Activated CD4-positive, alpha-beta memory T cell treated with anti-CD3 and anti-CD28 coated beads, Interleukin-2, amount 10 ng/mL, durations not matched to agents 7 days and 5 days (primary cell): Measurements from ENCODE around the gene RPLP2. TPM values are rescaled to one million over a fixed set of nuclear protein-coding genes. Genes with fewer than 3 reads are reported as not detected.

ENCODE experiments used
- CTCF ChIA-PET: fragments of 350-600 bp; sonication (Branson Sonifier 250); formaldehyde crosslinking; loops from one replicate; lab custom pipeline; 2021; ENCODE audit warnings: antibody characterized with exemption, inconsistent platforms; lab: Charles Lee
- POLR2A ChIA-PET: fragments of 350-600 bp; sonication (Branson Sonifier 250); formaldehyde crosslinking; loops from one replicate; lab custom pipeline; 2021; ENCODE audit warnings: antibody characterized with exemption; lab: Charles Lee
- DNase-seq: peaks from one replicate; pipeline ENCODE4 v3.0.0-alpha.2; 2020
- H3K27ac Mint-ChIP-seq: one replicate; pipeline ENCODE4 v1.8.0; 2021; ENCODE audit warnings: mild to moderate bottlenecking, mixed read lengths
- H3K27me3 Mint-ChIP-seq: one replicate; pipeline ENCODE4 v1.8.0; 2021; ENCODE audit warnings: mixed read lengths
- H3K36me3 Mint-ChIP-seq: one replicate; pipeline ENCODE4 v1.8.0; 2021; ENCODE audit warnings: low read depth, mixed read lengths
- H3K4me1 Mint-ChIP-seq: one replicate; pipeline ENCODE4 v1.8.0; 2021; ENCODE audit warnings: mixed read lengths
- H3K4me3 Mint-ChIP-seq: one replicate; pipeline ENCODE4 v1.8.0; 2021; ENCODE audit warnings: mild to moderate bottlenecking, mixed read lengths
- H3K9me3 Mint-ChIP-seq: one replicate; pipeline ENCODE4 v1.8.0; 2021; ENCODE audit warnings: mixed read lengths
- total RNA-seq, 2 experiments: library from RNA; stranded (reverse); gene quantifications; one replicate each; pipeline ENCODE4 v1.2.3, GENCODE V29; 2021

Gene RPLP2
- total RNA-seq, 2 experiments from 2014 or later: 2,077 to 2,079 TPM

GRCh38 chr11:827146-827896 is 17.6 kb downstream of the RPLP2 start:
- H3K36me3 Mint-ChIP-seq: peaks cover 7% of the 10 kb centered on the region
- peak overlapping the region; percentile 75 for H3K4me3 Mint-ChIP-seq
- H3K4me1 Mint-ChIP-seq: peaks cover 36% of the 10 kb centered on the region
- H3K9me3 Mint-ChIP-seq: no peaks in the 10 kb centered on the region
- peak overlapping the region; percentile 31 for H3K27ac Mint-ChIP-seq
- ChIA-PET CTCF (interaction anchor here (0.8 kb wide), 1 partner anchor 19 kb away, joined by 3 read pairs; no protein-coding TSS in a partner anchor), POLR2A (interaction anchor here (0.7 to 8.3 kb wide), 4 partner anchors 8 to 18 kb away, joined by 4 to 74 read pairs (median 28); partner anchors contain the start of genes PNPLA2, POLR2L, RPLP2 and TSPAN4)
- DNase-seq: peak; percentile 55
- peaks cover 38% of the 10 kb centered on the region for H3K27me3 Mint-ChIP-seq

GRCh38 chr11:827897-828192 is 18.1 kb downstream of the RPLP2 start, which contains the start of gene CRACR2B:
Gene CRACR2B (plus strand): TSS chr11:827919. CDS start chr11:828608, 689 bp downstream.
- POLR2A ChIA-PET: interaction anchor here (0.7 to 8.3 kb wide), 4 partner anchors 8 to 19 kb away, joined by 4 to 74 read pairs (median 28); partner anchors contain the start of genes PNPLA2, POLR2L, RPLP2 and TSPAN4
- peaks cover 7% of the 10 kb centered on the region for H3K36me3 Mint-ChIP-seq
- H3K27ac Mint-ChIP-seq: peak within 1 kb of the TSS; percentile 31
- peak within 1 kb of the TSS; percentile 75 for H3K4me3 Mint-ChIP-seq
- H3K4me1 Mint-ChIP-seq: peaks cover 36% of the 10 kb centered on the region
- H3K27me3 Mint-ChIP-seq: peaks cover 38% of the 10 kb centered on the region
- H3K9me3 Mint-ChIP-seq: no peaks in the 10 kb centered on the region
- DNase-seq: no peak
- CTCF ChIA-PET: no interaction called here

GRCh38 chr11:828506-829175 is 18.9 kb downstream of the RPLP2 start:
- ChIA-PET CTCF (no interaction called here), POLR2A (interaction anchor here (1.1 to 8.3 kb wide), 4 partner anchors 9 to 20 kb away, joined by 3 to 74 read pairs (median 28); partner anchors contain the start of genes PNPLA2, POLR2L, RPLP2 and TSPAN4)
- peak overlapping the region; percentile 70 for H3K4me3 Mint-ChIP-seq
- no peaks in the 10 kb centered on the region for H3K9me3 Mint-ChIP-seq
- H3K4me1 Mint-ChIP-seq: peaks cover 36% of the 10 kb centered on the region
- peaks cover 38% of the 10 kb centered on the region for H3K27me3 Mint-ChIP-seq
- H3K36me3 Mint-ChIP-seq: peaks cover 7% of the 10 kb centered on the region
- no peak for DNase-seq
- no peak overlapping the region for H3K27ac Mint-ChIP-seq

DNA sequence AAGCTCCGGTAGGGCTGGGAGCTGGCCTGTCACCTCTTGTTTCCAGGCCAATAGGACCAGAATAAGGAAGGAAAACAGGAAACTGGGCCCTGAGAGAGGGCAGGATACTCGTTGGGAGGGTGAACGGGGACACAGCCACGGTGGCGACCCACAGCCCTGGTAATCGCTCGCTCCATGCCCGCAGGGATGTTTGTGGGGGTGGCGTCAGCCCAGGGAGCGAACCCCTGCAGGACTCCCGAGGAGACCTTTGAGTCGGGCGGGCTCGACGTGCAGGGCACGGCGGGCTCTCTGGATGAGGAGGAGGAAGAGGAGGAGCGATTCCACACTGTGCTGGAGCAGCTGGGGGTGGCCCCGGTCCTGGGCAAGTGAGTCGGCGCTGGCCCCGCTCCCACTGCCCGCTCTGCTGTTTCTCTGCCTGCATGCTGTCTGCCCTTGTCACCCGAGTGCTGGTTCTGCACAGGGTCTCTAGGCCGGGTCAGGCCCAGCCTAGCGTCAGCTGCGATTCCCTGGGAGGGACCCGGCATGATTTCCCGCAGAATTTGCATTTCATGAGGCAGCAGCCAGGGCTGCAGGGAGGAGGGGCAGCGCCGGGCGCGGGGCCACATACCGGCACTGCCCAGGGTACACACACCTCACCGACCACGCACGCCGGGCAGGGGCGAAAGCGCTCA is 19.5 kb downstream of the RPLP2 start:
- peaks cover 42% of the 10 kb centered on the region for H3K4me1 Mint-ChIP-seq

GRCh38 chr11:829847-830294 is 20.1 kb downstream of the RPLP2 start:
- H3K4me1 Mint-ChIP-seq: peaks cover 42% of the 10 kb centered on the region
- CTCF ChIA-PET: interaction anchor here (0.8 kb wide), 1 partner anchor 32 kb away, joined by 3 read pairs; the partner anchor contains the start of gene SLC25A22
- H3K27me3 Mint-ChIP-seq: peaks cover 38% of the 10 kb centered on the region
- no peak for DNase-seq
- POLR2A ChIA-PET: interaction anchor here (1.1 to 8.3 kb wide), 4 partner anchors 10 to 21 kb away, joined by 3 to 74 read pairs (median 24); partner anchors contain the start of genes PNPLA2, POLR2L, RPLP2 and TSPAN4
- no peak overlapping the region for H3K4me3 Mint-ChIP-seq
- peaks cover 5% of the 10 kb centered on the region for H3K36me3 Mint-ChIP-seq
- H3K27ac Mint-ChIP-seq: no peak overlapping the region
- no peaks in the 10 kb centered on the region for H3K9me3 Mint-ChIP-seq

More for the DNA sequence above, 19.5 kb downstream of the RPLP2 start:
- H3K27ac Mint-ChIP-seq: no peak overlapping the region
- H3K27me3 Mint-ChIP-seq: peaks cover 38% of the 10 kb centered on the region
- H3K4me3 Mint-ChIP-seq: no peak overlapping the region
- no peaks in the 10 kb centered on the region for H3K9me3 Mint-ChIP-seq
- no peak for DNase-seq
- ChIA-PET CTCF (no interaction called here), POLR2A (interaction anchor here (1.1 to 8.3 kb wide), 5 partner anchors 10 to 20 kb away, joined by 3 to 74 read pairs (median 10); partner anchors contain the start of genes PNPLA2, POLR2L, RPLP2 and TSPAN4)
- peaks cover 7% of the 10 kb centered on the region for H3K36me3 Mint-ChIP-seq

- Mint-ChIP-seq H3K4me1 (peaks cover 42% of the 10 kb centered on the region), H3K4me3 (no peak overlapping the region), H3K27ac (no peak overlapping the region), H3K27me3 (peaks cover 38% of the 10 kb centered on the region), H3K36me3 (no peaks in the 10 kb centered on the region), H3K9me3 (no peaks in the 10 kb centered on the region)
- ChIA-PET POLR2A (interaction anchor here (1.1 to 8.3 kb wide), 4 partner anchors 11 to 22 kb away, joined by 3 to 74 read pairs (median 28); partner anchors contain the start of genes PNPLA2, POLR2L, RPLP2 and TSPAN4), CTCF (interaction anchor here (0.8 to 1.3 kb wide), 2 partner anchors 13 to 32 kb away, joined by 3 read pairs; partner anchors contain the start of genes SLC25A22 and TSPAN4)
- DNase-seq: peak; percentile 64
These were observed 20.7 kb downstream of the RPLP2 start for GRCh38 chr11:830295-831117.

GRCh38 chr11:831118-831864 is 21.5 kb downstream of the RPLP2 start:
- Mint-ChIP-seq H3K27ac (no peak overlapping the region), H3K4me3 (peak overlapping the region; percentile 46), H3K4me1 (peaks cover 41% of the 10 kb centered on the region), H3K9me3 (no peaks in the 10 kb centered on the region), H3K36me3 (no peaks in the 10 kb centered on the region), H3K27me3 (peaks cover 38% of the 10 kb centered on the region)
- DNase-seq: no peak
- ChIA-PET CTCF (interaction anchor here (1.3 kb wide), 1 partner anchor 12 kb away, joined by 3 read pairs; the partner anchor contains the start of gene TSPAN4), POLR2A (interaction anchor here (0.6 to 8.3 kb wide), 4 partner anchors 10 to 22 kb away, joined by 3 to 74 read pairs (median 28); partner anchors contain the start of genes PNPLA2, POLR2L, RPLP2 and TSPAN4)

- Mint-ChIP-seq H3K4me3 (peak overlapping the region; percentile 46), H3K9me3 (no peaks in the 10 kb centered on the region), H3K4me1 (peaks cover 36% of the 10 kb centered on the region), H3K27ac (no peak overlapping the region), H3K36me3 (no peaks in the 10 kb centered on the region), H3K27me3 (peaks cover 38% of the 10 kb centered on the region)
- POLR2A ChIA-PET: interaction anchor here (0.6 to 8.3 kb wide), 5 partner anchors 9 to 23 kb away, joined by 3 to 74 read pairs (median 25); partner anchors contain the start of genes PNPLA2, POLR2L, RPLP2 and TSPAN4
- no peak for DNase-seq
- CTCF ChIA-PET: no interaction called here
These were observed 22.3 kb downstream of the RPLP2 start for GRCh38 chr11:831961-832528.

DNA sequence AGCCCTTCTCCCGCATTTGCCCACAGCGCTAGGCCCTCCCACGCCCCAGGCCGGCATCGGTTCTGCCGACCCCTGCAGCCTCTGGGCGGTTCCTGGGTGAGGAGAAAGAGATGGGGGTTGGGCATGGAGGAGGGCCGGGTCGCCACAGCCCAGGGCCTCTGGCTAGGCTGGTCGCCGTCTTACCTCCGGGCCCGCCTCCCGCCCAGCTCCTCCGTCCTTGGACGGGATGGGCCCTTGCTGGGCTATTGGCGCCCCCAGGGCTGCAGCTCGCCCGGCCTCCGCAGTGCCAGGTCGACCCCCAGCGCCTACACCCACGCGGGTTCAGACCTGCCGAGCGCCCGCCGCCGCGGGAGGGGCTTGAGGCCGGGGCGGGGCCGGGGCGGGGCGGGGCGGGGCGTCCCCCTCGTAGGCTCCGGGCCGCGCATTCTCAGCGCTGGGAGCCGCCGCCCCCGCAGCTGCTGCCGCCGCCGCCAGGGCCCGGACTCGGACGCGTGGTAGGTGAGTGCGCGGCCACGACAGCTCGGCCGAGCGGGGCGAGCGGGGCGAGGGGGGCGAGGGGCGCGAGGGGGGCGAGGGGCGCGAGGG is 22.9 kb downstream of the RPLP2 start, which contains the start of gene CD151:
CD151 (plus strand) TSS at position 424 of the 585 bp plus-strand sequence. CDS start 3,118 bp downstream, outside the sequence.
- Mint-ChIP-seq H3K36me3 (peaks cover 3% of the 10 kb centered on the region), H3K9me3 (no peaks in the 10 kb centered on the region), H3K27me3 (peaks cover 36% of the 10 kb centered on the region), H3K27ac (no peak within 1 kb of the TSS), H3K4me3 (peak within 1 kb of the TSS; percentile 47), H3K4me1 (peaks cover 36% of the 10 kb centered on the region)
- peak; percentile 61 for DNase-seq
- ChIA-PET CTCF (no interaction called here), POLR2A (interaction anchor here (2.8 to 8.3 kb wide), 3 partner anchors 10 to 24 kb away, joined by 12 to 74 read pairs (median 25); partner anchors contain the start of genes PNPLA2, POLR2L, RPLP2 and TSPAN4)

DNA sequence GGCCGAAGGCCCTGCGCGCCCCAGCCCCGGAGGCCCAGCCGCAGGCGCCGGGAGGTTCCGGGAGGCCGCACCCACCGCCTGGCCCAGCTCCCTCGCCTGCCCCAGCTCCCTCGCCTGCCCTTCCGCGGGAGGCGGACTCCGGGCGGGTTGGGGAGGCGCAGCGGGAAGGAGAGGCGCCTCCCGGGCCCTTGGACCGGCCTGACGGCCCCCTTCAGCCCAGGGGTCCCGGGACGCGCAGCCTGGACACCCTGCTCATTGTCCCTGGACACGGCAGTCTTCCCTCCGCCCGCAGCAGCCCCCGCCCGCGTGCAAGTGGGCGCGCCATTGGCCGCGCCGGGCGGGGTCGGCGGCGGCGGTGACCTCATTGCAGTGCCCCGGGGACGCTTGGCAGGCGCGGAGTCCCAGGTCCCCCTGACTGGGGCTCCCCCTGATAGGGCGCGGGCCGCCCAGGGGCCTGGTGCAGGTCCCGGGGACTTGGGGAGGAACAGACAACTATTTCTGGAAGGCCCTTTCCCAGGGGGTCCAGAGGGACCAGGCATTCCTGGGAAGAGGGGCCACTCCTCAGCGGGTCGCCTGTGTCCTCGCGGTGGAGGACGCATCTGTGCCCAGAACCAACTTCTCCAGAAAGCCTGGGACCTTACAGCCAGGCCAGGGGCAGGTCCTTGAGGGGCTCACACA is 23.5 kb downstream of the RPLP2 start:
- CTCF ChIA-PET: no interaction called here
- POLR2A ChIA-PET: interaction anchor here (1.2 to 8.3 kb wide), 4 partner anchors 10 to 24 kb away, joined by 4 to 74 read pairs (median 18); partner anchors contain the start of genes PNPLA2, POLR2L, RPLP2 and TSPAN4

More for the DNA sequence above, 23.5 kb downstream of the RPLP2 start:
- Mint-ChIP-seq H3K4me3 (peak overlapping the region; percentile 47), H3K36me3 (peaks cover 5% of the 10 kb centered on the region), H3K27me3 (peaks cover 29% of the 10 kb centered on the region), H3K4me1 (peaks cover 29% of the 10 kb centered on the region), H3K27ac (no peak overlapping the region), H3K9me3 (no peaks in the 10 kb centered on the region)
- DNase-seq: peak; percentile 42
